Stimulated activated CD8-positive, alpha-beta memory T cell treated with anti-CD3 and anti-CD28 coated beads, Interleukin-2, amount 100 ng/mL, for 48 hours (primary cell): ENCODE data around the gene MIAT.
"Not testable (repeated sequence)": the region's sequence is repeated elsewhere in the genome, so short reads cannot be mapped to it uniquely, and the experiment has no call there.

Experiments used
- DNase-seq, 2 donors: peaks; one replicate each; pipeline ENCODE4 v3.0.0-alpha.2; 2020; ENCODE audit warnings: low read depth in 2 of 2

Gene MIAT

DNA sequence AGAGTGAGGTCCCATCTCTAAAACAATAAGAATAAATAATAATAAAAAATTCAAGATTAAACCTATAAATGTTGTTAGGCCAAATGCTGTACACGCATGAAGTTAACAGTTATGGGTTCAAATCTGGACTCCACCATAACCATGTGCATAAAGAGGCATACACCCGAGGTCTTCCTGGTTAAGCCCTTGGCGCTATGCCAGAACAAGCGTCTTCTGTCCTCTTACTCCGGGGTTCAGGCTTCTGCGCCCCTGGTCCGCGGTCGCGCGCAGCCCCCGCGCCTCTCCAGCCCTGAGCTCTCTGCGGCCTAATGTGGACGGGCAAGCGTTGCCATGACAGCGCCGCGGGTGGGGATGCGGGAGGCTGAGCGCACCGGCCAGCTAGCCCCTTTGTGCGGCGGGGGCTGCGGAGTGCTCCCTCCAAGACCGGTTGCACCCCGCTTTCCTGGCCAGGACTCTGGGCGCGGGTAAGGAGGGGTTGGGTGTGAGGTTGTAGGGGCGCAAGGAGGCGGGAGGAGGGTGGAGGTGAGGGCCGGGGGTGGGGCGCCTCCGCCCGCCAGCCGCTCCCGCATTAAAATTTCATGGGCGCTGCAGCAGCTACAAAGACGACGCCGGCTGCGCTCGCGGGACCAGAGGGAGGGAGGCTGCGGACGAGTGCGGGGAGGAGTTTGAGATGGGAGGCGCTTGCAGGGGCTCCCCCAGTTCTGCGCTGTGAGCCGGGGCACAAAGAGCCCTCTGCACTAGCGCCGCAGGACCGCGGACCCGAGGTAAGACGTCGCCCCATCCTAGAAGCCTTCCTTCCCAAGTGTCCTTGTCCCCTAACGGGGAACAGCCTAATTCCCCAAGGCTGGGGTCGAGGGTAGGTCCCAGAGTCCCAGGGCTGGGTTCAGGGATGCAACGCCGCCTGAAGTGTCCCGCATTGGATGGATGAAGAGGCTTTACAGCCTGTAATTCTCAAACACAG is at the start of gene MIAT:
Gene MIAT (plus strand): TSS at position 698 of the 961 bp plus-strand sequence.
- DNase-seq = peak; percentile 49 to 55

DNA sequence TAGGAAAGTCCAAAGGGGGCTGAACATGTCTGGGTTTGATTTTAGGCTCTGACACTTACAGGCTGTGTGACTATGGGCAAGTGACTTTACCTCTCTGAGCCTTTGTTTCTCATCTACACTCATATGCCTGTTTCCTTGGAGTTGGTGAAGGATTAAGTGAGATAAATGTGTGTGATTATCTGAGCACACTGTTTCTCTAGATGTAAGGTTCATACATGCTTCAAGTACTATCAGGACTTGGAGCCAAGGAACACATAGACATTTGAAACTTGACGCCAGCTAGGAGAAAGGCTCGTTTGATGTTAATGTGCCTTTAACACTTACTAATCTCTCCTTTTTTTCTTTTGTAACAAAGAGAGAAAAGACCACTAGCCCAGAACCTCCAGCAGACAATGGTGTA is 49.3 kb upstream of the MIAT start:
- no peak for DNase-seq

DNA sequence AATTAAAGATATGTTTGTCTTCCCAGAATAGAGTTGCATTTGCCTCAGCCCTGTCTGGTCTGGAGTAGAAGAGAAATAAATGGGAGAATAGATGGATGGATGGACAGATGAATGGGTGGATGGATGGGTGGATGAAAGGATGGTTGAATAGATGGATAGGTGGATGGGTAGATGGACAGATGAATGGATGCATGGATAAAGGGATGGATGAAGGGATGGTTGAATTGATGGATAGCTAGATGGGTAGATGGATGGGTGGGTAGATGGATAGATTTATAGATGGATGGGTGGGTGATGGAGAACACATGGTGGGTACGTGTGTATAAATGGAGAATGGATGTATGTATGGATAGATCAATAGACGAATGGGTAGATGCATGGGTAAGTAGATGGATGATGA is 48.1 kb upstream of the MIAT start:
- no peak for DNase-seq

DNA sequence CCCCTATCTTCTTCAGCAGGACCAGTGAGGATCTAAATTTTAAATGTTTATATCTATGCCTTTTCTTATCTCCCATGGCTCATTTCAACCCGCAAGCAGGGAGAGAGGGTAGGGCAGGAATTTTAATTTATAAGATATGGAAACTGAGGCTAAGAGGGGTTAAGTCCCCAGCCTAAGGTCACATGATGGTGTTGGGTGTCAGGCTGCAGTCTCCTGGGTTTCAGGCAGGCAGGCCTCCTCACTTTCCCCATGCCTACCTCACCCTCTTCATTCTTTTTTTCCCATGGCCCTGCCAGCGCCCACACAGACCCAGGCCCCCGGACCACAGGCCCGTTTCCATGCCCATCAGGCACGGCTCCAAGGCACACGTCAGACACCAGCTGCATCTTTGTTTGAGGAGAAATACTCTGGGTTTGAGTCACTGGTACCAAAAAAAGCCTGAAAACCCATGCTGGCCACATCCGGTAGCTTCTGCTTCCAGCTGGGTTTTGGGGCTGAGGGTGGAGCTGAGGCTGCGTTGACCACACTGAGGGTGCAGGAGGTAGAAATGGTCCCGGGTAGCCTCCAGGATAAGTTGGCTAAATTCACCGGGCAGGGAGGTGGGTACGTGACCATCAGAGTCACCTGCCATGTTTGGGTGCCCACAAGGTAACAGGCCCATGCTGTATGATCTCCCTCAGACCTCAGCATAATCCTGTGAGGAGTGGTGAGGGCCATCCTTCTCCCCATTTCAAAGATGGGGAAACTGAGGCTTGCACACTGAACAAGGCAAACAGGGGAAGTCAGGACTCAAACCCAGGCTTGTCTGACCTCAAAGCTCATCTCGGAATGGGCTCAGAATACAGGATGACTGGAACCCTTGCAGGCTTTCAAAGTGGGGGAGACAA is 47.1 kb upstream of the MIAT start:
- DNase-seq = peak; percentile 37 to 42

DNA sequence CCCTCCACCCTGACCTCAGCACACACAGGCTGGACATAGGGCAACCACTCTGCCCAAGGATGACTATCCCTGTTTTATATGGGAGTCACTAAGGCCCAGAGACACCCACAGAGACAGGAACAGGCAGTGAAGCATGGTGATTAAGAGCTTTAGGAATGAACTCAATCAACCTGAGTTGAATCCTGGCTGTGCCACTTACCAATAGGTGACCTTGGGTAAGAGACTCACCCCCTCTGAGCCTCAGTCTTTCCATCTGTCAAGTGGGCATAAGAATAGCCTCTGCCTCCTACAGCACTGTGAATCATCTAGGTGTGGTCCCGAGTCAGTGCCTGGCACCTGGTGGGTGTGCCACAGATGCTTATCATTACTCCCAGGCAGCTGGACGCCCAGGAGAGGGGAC is 46.4 kb upstream of the MIAT start:
- DNase-seq = no peak

DNA sequence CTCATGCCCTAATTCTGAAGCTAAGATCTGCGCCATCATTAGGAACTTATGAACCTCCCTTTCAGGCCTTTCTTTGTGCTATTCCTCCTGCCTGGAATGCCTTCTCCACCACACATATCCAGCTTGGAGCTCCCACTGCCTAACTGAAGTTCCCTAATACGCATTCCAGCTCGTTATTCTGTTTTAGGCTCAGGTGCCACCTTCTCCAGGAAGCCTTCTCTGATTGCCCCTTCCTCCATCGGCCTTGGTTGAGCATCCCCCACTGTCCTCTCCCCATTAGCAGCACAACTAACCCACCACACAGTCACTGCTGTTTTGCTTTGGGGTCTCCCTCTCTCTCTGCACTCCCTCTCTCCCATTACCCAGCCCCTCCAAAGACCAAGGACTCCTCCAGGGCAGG is 44.7 kb upstream of the MIAT start:
- DNase-seq = no peak

DNA sequence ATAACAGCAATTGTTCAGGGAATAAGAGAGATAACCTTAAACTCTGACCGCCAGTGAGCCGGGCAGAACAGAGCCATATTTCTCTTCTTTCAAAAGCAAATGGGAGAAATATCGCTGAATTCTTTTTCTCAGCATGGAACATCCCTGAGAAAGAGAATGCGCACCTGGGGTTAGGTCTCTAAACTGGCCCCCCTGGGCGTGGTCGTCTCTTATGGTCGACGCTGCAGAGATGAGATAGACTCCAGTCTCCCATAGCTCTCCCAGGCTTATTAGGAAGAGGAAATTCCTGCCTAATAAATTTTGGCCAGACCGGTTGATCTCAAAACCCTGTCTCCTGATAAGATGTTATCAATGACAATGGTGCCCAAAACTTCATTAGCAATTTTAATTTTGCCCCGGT is 43.6 kb upstream of the MIAT start:
- not testable (repeated sequence) for DNase-seq

DNA sequence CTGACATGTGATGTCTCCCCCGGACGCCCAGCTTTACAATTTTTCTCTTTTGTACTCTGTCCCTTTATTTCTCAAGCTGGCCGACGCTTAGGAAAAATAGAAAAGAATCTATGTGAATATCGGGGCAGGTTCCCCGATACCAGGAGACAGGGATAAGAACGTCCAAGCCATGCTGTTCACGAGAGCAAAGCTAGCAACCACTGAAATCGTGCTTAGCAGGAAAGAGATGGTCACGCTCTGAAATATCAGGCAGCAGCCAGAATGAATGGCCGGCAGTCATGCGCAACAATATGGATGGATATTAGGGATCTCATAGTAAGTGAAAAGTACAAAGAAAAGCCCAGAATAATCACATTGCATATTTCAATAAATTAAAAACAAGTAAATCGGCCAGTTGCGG is 43.1 kb upstream of the MIAT start:
- no peak for DNase-seq

DNA sequence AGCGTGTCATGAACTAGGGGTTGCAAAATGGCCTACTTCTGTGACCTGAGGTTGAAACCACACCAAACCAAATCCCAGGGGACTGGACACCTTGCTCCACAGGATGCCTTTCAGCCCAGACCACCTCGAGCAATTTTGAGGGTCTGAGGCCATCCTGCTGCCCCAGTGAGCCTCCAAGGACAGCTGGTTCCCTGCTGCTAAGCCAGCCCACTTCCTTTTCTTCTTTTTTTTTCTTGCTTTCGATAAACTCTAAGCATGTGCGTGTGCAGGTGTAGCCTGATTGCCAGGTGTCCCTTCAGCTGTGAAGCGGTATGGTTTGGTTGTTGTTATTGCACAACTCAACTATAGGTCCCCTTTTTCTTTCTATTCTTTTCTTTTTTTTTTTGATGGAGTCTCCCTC is 42.2 kb upstream of the MIAT start:
- no peak for DNase-seq

DNA sequence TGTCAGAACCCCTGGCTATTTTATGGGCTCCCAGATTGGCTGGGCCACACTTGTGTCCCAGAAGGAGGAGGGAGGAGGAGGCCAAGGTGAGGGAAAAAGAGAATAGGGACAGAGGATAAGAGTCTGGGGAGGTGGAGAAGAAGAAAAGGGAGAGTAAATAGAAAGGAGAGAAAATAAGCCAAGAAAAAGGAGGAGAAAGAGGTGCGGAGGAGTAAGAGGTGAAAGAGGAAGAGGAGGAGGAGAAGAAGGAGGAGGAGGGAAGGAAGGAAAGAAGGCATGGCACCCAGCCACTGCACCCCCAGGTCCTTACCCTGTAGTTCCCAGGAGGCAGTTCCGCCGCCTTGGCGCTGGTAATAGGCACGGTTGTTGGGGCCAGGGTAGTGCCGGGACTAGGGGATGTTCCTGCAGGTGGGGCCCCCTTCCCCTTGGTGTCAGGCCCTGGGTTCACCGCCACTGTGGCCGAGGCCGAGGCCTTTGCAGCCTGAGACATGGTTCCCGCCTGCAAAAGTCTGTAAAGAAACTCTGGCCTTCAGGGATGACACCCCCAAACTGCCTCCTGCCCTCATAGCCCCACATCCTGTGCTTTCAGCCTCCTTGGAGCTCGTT is 41.5 kb upstream of the MIAT start:
- no peak for DNase-seq

DNA sequence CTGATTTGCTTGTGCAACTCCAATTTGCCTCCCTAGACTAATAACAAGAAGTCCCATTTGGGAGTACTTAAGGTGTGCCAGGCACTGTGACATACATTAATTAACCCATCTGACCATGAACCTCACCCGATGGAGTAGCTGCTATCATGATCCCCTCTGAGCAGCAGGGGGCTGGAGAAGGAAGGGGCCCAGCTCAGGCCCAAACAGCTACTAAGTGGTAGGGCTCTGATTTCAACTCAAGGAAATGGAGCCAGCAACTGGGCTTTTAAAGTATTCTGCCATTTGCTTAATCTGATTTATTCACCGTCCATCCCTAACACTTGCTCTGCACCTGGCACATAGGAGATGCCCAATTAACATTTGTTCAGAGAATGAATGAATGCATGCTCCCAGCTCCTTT is 40.7 kb upstream of the MIAT start:
- DNase-seq = no peak

DNA sequence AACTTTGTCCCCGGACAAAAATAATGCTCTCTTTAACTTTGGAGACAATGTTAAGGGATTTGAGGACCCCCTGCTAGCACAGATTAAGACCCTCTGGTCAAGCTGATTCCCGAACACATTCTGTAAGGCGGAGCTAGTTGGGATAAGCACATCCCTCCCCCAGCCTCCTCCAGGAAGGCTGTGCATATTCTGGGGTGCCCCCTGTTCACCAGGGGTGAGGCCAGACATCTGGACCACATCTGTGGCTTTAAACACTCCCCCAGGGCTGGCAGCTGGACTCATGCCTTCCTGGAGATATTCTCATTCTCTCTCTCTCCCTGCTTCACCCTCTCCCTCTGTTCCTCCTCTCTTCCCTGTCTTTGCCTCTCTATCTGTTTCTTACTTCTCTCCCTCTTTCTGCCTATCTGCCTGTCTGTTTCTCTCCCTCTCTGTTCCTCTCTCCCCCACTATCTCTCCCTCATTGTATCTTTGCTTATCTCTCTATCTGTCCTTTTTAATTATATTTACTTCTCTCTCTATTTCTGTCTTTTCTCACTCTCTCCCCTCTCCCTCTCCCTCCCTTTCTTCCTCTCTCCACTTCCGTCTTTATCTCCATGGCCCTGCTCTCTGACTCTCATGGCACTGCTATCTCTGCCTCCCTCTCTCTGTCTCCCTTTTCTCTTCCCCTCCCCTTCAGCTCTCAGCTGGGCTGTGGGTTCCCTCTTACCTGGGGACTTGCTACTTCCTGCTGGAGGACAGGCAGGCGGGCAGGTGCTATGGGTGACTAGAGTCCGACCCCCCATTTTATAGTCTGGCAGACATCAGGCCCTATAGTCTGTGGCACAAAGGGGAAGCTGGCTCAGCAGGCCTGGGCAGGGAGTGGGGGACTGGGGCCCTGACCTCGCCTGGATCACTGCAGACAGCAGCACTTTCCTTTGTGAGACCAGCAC is 39.9 kb upstream of the MIAT start, which contains the start of gene CRYBB1:
Gene CRYBB1 (minus strand): TSS at position 757 of the 929 bp plus-strand sequence. CDS start 1,708 bp downstream, outside the sequence.
- no peak for DNase-seq

DNA sequence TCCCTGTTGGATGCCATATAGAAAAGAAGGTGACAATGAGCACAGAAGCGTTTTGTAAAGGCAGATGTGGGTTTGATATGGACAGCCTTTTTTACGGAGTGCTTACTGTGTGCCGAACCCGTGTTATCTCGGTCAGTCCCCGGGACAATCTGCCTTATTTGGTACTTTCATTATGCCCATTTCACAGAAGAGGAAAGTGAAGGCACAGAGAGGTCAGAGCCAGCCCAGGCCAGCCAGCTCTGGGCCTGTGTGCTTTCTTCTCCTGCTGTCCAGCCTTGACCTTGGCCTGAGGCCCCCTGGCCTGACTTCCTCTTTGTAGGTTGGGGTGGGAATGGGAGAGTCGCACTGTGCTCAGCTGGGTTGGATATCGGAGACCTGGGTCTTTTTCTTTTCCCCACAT is 38.9 kb upstream of the MIAT start:
- no peak for DNase-seq

DNA sequence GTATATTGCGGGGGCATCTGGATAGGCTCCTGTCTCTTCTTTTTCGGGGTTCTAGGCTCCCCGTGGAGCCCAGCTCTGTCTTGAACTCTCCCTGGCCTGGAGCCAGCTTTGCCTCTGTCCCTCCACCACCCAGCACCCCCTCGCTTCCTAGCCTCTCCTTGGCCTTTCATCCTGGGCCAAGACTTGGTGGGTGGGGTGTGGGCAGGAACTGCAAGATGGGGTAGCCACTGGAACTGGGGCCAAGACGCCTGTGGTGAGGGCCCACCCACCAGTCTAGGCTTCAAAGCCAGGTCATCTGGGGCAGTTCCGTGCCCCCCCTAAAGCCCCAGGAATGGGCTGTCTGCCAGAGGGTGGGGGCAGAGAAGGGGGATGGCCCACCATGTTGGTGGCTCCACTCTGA is 37.9 kb upstream of the MIAT start:
- DNase-seq = no peak

DNA sequence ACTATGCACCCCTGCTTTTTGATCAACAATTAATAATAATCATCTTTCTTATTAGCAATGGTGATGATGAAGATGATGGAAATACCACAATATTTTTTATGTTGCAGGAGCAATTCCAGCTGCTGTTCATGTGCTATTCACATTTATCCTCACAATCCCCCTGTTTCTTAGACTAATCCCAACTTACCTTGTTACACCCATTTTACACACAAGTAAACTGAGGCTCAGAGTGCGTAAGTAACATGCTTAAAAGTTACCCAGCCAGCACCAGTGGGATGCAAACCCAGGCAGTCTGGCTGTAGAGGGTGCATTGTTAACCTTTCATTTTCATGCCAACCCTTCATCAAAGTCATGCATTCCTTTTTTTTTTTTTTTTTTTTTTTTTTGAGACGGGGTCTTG is 37.2 kb upstream of the MIAT start:
- DNase-seq = no peak

DNA sequence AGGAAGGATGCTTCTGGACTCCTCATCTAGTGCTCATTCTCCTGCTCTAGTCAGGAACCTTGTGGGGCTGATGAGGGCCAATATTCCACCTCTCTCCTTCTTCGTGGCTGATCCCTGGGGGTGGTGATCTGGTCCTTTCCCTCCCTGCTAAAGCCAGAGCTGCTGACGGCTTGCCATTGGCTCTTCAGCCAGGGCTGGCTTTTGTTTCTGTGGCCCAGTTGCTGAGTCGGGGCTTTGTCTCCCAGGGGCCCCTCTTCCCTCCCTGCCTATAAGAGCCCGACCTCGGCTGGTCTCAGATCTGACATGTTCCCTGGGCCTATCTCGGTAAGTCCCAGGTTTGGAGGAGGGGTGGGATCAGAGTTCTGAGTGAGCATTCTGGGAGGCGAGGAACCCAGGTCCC is 35.7 kb upstream of the MIAT start, which contains the start of gene CRYBA4:
Gene CRYBA4 (plus strand): TSS at position 301 of the 400 bp plus-strand sequence. CDS start 634 bp downstream, outside the sequence.
- DNase-seq = no peak

DNA sequence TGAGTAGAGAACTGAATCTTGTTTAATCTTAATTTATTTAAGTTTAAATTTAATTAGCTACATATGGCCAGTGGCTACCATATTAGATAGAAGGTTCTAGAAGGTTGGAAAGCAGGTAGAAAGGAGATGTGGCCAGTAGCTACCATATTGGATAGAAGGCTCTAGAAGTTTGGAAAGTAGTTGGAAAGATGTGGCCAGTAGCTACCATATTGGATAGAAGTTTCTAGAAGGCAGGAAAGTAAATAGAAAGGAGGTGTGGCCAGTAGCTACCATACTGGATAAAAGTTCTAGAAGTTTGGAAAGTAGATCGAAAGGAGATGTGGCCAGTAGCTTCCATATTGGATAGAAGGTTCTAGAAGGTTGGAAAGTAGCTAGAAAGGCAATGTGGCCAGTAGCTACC is 33.4 kb upstream of the MIAT start:
- no peak for DNase-seq

DNA sequence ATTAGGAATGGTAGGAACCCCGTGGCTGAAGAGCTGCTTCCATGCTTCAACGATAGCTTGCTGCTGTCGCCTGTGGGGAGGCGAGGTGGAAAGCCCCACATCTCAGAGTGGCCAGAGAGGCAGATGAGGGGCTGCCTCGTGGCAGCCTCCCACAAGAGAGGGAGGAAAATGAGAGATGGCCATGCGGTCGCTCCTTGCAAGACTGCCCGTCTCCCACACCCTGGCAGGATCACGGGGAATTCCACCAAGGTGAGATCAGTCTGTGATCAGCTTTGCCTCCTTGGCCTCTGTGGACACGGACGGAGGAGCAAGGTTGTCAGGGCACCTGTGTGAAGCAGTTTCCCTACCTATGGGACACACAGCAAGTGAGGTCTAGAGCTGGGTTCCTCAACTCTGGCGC is 32.6 kb upstream of the MIAT start:
- no peak for DNase-seq

DNA sequence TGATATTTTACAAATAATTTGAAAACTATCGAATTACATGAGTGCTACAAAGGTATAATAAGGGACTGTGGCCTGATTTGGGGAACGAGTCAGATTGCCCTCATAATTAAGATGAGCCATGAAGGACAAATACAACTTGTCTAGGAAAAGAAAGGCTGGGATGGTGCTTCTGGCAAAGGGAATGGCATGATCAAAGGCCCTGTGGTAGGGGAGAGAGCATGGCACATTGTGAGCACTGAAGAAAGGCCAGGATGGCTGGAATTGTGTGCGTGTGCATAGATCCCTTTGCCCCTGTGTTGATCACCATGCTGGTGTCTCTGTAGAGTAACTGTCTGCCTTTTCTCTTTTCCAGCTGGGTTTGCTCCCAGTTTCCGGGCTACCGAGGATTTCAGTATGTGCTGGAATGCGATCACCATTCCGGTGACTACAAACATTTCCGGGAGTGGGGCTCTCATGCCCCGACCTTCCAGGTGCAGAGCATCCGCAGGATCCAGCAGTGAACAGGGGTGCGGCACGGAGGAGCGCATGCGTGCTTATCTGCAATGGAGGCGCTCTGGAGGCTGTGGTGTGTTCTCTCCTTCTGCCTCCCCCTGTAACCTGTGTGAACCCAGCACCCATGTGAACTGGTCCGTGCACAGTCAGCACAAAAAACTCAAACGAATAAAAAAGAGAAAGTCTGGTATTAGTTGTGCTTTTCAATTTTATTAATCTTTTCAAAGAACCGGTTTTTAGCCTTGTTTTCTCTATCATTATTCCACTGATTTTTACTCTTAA is 27.2 kb upstream of the MIAT start:
- DNase-seq = no peak

DNA sequence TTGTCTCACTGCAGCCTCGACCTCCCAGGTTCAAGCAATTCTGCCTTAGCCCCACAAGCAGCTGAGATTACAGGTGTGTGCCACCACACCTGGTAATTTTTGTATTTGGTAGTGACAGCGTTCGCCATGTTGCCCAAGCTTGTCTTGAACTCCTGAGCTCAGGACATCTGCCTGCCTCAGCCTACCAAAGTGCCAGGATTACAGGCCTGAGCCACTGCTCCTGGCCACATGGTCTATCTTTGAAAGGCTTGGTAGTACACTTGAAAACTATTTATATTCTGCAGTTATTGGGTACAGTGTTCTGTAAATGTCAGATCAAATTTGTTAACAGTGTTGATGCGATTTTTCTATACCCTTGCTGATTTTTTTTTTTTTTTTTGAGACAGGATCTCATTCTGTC is 26.1 kb upstream of the MIAT start:
- DNase-seq = no peak
